DOHH2 (cell line): ENCODE results near the gene SLC9A7.

Experiments
- EZH2phosphoT487 ChIP-seq: fragments of 200-600 bp; sonication (generic); IDR thresholded peaks from 2 replicates; pipeline ENCODE4 v1.6.1; 2017; ENCODE audit warnings: borderline replicate concordance, mild to moderate bottlenecking, antibody characterized with exemption, low read length, moderate library complexity, mixed read lengths
- TF ChIP-seq, protein P1 (sequence below): fragments of 200-600 bp; sonication (generic); IDR thresholded peaks from one replicate; pipeline ENCODE4 v1.5.1; 2014; ENCODE audit warnings: antibody characterized with exemption, mild to moderate bottlenecking, low read depth, low read length; ENCODE audit not compliant: poor library complexity, severe bottlenecking

DNA sequence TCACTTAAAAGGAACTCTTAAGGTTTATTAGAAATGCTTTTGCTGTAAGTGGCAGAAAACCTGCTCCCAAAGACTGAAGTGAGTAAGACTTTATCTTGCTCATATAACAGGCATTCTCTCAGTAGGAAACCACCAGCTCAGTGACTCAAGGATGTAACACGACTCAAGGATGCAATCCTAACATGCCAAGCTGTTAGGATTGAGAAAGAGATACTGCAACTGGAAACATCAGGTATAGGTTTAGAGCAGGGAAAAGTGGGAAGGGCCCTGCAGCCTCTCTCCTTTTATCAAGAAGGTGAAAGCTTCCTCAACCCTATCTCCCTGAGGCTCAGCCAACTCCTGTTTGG, 11.9 kb upstream of the SLC9A7 start:
- TF ChIP-seq, protein P1, sequence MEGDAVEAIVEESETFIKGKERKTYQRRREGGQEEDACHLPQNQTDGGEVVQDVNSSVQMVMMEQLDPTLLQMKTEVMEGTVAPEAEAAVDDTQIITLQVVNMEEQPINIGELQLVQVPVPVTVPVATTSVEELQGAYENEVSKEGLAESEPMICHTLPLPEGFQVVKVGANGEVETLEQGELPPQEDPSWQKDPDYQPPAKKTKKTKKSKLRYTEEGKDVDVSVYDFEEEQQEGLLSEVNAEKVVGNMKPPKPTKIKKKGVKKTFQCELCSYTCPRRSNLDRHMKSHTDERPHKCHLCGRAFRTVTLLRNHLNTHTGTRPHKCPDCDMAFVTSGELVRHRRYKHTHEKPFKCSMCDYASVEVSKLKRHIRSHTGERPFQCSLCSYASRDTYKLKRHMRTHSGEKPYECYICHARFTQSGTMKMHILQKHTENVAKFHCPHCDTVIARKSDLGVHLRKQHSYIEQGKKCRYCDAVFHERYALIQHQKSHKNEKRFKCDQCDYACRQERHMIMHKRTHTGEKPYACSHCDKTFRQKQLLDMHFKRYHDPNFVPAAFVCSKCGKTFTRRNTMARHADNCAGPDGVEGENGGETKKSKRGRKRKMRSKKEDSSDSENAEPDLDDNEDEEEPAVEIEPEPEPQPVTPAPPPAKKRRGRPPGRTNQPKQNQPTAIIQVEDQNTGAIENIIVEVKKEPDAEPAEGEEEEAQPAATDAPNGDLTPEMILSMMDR: no peak
- TF ChIP-seq EZH2phosphoT487: no peak
